CD14-positive monocyte (primary cell): Measurements from ENCODE around the gene TMTC2. TPM values are rescaled to one million over a fixed set of nuclear protein-coding genes. Genes with fewer than 3 reads are reported as not detected.

Experiments
- DNase-seq, 3 donors: peaks; one replicate each; pipeline ENCODE4 v3.0.0-alpha.2; 2011 to 2022
- H2AFZ ChIP-seq: 2 replicates; pipeline ENCODE4 v1.6.0; 2012; ENCODE audit warnings: mild to moderate bottlenecking, low read depth, low read length, inconsistent platforms; ENCODE audit not compliant: insufficient read depth, poor library complexity, severe bottlenecking
- H3K27ac ChIP-seq, 2 donors: 1 replicate in 1 of 2; 2 replicates in 1 of 2; pipeline ENCODE4 v1.5.1; 2012 to 2013; ENCODE audit warnings: low read length in 2 of 2, control low read depth in 1 of 2, inconsistent platforms in 1 of 2, low read depth in 1 of 2, mild to moderate bottlenecking in 1 of 2
- H3K27me3 ChIP-seq, 2 donors: one replicate each; pipeline versions ENCODE4 v1.6.0 to v1.6.1; 2011 to 2013; ENCODE audit warnings: low read length in 2 of 2; ENCODE audit not compliant: control insufficient read depth in 2 of 2, insufficient read depth in 2 of 2
- H3K36me3 ChIP-seq, 2 donors: replicated peaks in 1 of 2; 1 replicate in 1 of 2; 2 replicates in 1 of 2; pipeline versions ENCODE4 v1.5.1 to v1.6.1; 2012 to 2013; ENCODE audit warnings: low read length in 2 of 2, control low read depth in 1 of 2, inconsistent platforms in 1 of 2, mild to moderate bottlenecking in 1 of 2; ENCODE audit not compliant: insufficient read depth in 2 of 2, control insufficient read depth in 1 of 2
- H3K4me1 ChIP-seq, 2 donors: 1 replicate in 1 of 2; 2 replicates in 1 of 2; pipeline versions ENCODE4 v1.5.1 to v1.6.1; 2012 to 2013; ENCODE audit warnings: low read length in 2 of 2, control low read depth in 1 of 2, inconsistent platforms in 1 of 2, mild to moderate bottlenecking in 1 of 2, moderate library complexity in 1 of 2; ENCODE audit not compliant: insufficient read depth in 2 of 2, control insufficient read depth in 1 of 2
- H3K4me2 ChIP-seq: replicated peaks from 2 replicates; pipeline ENCODE3; 2012; ENCODE audit warnings: low read length, moderate library complexity, mild to moderate bottlenecking; ENCODE audit not compliant: poor library complexity, severe bottlenecking; ENCODE audit errors: extremely low read depth
- H3K4me3 ChIP-seq, 3 experiments: fragments of 200-600 bp in 1 of 3; sonication (generic) in 1 of 3; replicated peaks in 1 of 3; 1 replicate in 2 of 3; 2 replicates in 1 of 3; pipeline ENCODE4 v1.5.1; 2011 to 2013; ENCODE audit warnings: low read length in 3 of 3, mild to moderate bottlenecking in 3 of 3, control low read depth in 2 of 3, low read depth in 2 of 3, inconsistent platforms in 1 of 3, moderate library complexity in 1 of 3
- H3K79me2 ChIP-seq: 2 replicates; pipeline ENCODE4 v1.6.0; 2012; ENCODE audit warnings: mild to moderate bottlenecking, control low read depth, inconsistent platforms, low read length, moderate library complexity; ENCODE audit not compliant: insufficient read depth
- H3K9ac ChIP-seq: 2 replicates; pipeline ENCODE4 v1.6.0; 2017; ENCODE audit warnings: low read length, mild to moderate bottlenecking; ENCODE audit not compliant: insufficient read depth, poor library complexity, severe bottlenecking
- H3K9me3 ChIP-seq, 2 donors: replicated peaks in 1 of 2; 1 replicate in 1 of 2; 2 replicates in 1 of 2; pipeline versions ENCODE4 v1.5.1 to v1.6.1; 2012 to 2013; ENCODE audit warnings: low read length in 2 of 2, control low read depth in 1 of 2; ENCODE audit not compliant: control insufficient read depth in 1 of 2, insufficient read depth in 1 of 2
- H4K20me1 ChIP-seq: 2 replicates; pipeline ENCODE4 v1.6.0; 2012; ENCODE audit warnings: mild to moderate bottlenecking, low read length, control low read depth, moderate library complexity; ENCODE audit not compliant: insufficient read depth
- H3K27ac Mint-ChIP-seq, 7 donors: one replicate each; pipeline ENCODE4 v1.8.0; 2020; ENCODE audit warnings: mild to moderate bottlenecking in 7 of 7, mixed read lengths in 7 of 7, moderate library complexity in 6 of 7, inconsistent platforms in 2 of 7
- H3K27me3 Mint-ChIP-seq, 3 donors: one replicate each; pipeline ENCODE4 v1.8.0; 2021 to 2022; ENCODE audit warnings: low read depth in 3 of 3, mild to moderate bottlenecking in 3 of 3, mixed read lengths in 3 of 3, moderate library complexity in 3 of 3, inconsistent platforms in 1 of 3
- H3K36me3 Mint-ChIP-seq, 2 donors: one replicate each; pipeline ENCODE4 v1.8.0; 2020; ENCODE audit warnings: mixed read lengths in 2 of 2, inconsistent platforms in 1 of 2, mild to moderate bottlenecking in 1 of 2
- H3K4me1 Mint-ChIP-seq: one replicate; pipeline ENCODE4 v1.8.0; 2020; ENCODE audit warnings: mild to moderate bottlenecking, mixed read lengths
- H3K4me3 Mint-ChIP-seq, 2 donors: one replicate each; pipeline ENCODE4 v1.8.0; 2020; ENCODE audit warnings: mild to moderate bottlenecking in 2 of 2, mixed read lengths in 2 of 2, moderate library complexity in 1 of 2
- H3K9me3 Mint-ChIP-seq, 7 donors: one replicate each; pipeline ENCODE4 v1.8.0; 2020 to 2022; ENCODE audit warnings: mixed read lengths in 7 of 7, mild to moderate bottlenecking in 6 of 7, moderate library complexity in 6 of 7, inconsistent platforms in 2 of 7
- WGBS: methylation state at CpG from one replicate; pipeline ENCODE4 v1.1.5; 2013; ENCODE audit warnings: missing lambda C conversion rate; ENCODE audit not compliant: insufficient coverage; 5-methylcytosine and 5-hydroxymethylcytosine counted together
- intact Hi-C, 2 donors: fragments of 100-400 bp; cut with micrococcal nuclease; formaldehyde crosslinking; loops; one replicate each; pipeline versions ENCODE4 v1.15.0 to v1.15.1; 2023
- polyA plus RNA-seq, 3 donors: library from polyadenylated mRNA; depleted of rRNA in 1 of 3; unstranded in 2 of 3; stranded (reverse) in 1 of 3; fragments of 300-500 nt in 2 of 3; fragments of >200 nt in 1 of 3; fragmentation: Illumina TruSeq in 2 of 3; gene quantifications; 1 replicate in 2 of 3; 2 replicates in 1 of 3; pipeline ENCODE4 v1.2.3, GENCODE V29; 2012 to 2021
- TF ChIP-seq, protein P1 (sequence below): fragments of 200-600 bp; IDR thresholded peaks from one replicate; pipeline ENCODE4 v1.8.0; 2022; ENCODE audit warnings: antibody characterized with exemption, mild to moderate bottlenecking

Gene TMTC2
- polyA plus RNA-seq, 3 donors, result 2.5 to 15.7 (median 3.3) TPM

DNA sequence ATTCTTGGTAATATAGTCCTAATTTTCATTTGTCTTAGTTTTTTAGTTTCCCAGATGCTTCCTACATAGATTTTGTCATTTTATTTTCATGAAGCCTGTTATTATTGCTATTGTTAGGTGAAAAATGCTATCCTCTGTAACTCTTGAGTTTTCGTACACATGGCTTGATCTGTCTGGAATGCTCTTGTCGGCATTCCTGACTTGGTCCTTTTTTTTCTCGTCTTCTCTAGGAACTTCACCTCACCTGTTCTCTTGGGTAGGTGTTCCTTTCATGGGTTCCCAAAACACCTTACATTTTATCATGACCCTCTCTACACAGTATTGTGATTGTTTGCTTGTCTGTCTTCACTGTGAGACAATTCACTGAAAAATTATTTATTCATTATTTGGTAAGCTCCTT lies 267.4 kb downstream of the TMTC2 start:
- Mint-ChIP-seq H3K27ac (no peak overlapping the region), H3K9me3 (peaks cover 3 to 9% (median 3%) of the 10 kb centered on the region in 7 donors), H3K4me3 (no peak overlapping the region), H3K36me3 (peaks cover 15 to 23% of the 10 kb centered on the region in 2 donors), H3K4me1 (peaks cover 29% of the 10 kb centered on the region), H3K27me3 (no peaks in the 10 kb centered on the region)
- no peaks in the 10 kb centered on the region for H3K36me3 ChIP-seq
- no peaks in the 10 kb centered on the region for H3K79me2 ChIP-seq
- H3K4me1 ChIP-seq, result peaks cover 9 to 12% of the 10 kb centered on the region in 2 donors
- H3K4me3 ChIP-seq, result no peak overlapping the region
- H3K9ac ChIP-seq, result no peak overlapping the region
- WGBS, result no CpG with 5 or more reads among the region's 3 CpGs
- no peaks in the 10 kb centered on the region for H4K20me1 ChIP-seq
- DNase-seq, result no peak
- no peak overlapping the region for H2AFZ ChIP-seq
- no peaks in the 10 kb centered on the region for H3K9me3 ChIP-seq
- intact Hi-C loops, result no loop called here
- no peak overlapping the region for H3K4me2 ChIP-seq
- TF ChIP-seq, protein P1, sequence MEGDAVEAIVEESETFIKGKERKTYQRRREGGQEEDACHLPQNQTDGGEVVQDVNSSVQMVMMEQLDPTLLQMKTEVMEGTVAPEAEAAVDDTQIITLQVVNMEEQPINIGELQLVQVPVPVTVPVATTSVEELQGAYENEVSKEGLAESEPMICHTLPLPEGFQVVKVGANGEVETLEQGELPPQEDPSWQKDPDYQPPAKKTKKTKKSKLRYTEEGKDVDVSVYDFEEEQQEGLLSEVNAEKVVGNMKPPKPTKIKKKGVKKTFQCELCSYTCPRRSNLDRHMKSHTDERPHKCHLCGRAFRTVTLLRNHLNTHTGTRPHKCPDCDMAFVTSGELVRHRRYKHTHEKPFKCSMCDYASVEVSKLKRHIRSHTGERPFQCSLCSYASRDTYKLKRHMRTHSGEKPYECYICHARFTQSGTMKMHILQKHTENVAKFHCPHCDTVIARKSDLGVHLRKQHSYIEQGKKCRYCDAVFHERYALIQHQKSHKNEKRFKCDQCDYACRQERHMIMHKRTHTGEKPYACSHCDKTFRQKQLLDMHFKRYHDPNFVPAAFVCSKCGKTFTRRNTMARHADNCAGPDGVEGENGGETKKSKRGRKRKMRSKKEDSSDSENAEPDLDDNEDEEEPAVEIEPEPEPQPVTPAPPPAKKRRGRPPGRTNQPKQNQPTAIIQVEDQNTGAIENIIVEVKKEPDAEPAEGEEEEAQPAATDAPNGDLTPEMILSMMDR, result no peak
- no peak overlapping the region for H3K27ac ChIP-seq
- H3K27me3 ChIP-seq, result no peaks in the 10 kb centered on the region

DNA sequence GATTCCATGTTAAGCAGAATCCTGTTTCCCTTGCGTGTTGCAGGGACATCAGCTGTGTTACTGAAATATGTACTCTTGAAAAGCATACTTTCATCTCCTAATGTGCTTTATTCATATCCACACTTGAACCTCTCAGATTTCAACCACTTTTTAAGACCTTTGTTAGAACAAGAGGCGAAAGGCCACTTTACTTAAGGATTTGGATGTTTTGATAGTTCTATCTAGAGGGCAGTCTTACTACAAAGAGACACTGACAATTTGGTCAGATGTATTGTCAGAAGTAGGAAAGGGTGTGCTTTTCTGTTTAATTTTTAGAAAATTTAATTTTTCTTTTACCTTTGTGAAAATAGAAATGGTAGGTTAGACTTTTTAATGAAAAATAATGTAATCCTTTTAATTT lies 267.9 kb downstream of the TMTC2 start:
- Mint-ChIP-seq H3K36me3 (peaks cover 15 to 22% of the 10 kb centered on the region in 2 donors), H3K4me3 (no peak overlapping the region), H3K4me1 (peaks cover 30% of the 10 kb centered on the region), H3K9me3 (peaks cover 3 to 9% (median 4%) of the 10 kb centered on the region in 7 donors), H3K27ac (peak overlapping the region in 1 of 7 donors; percentile 8), H3K27me3 (no peaks in the 10 kb centered on the region)
- no peaks in the 10 kb centered on the region for H3K9me3 ChIP-seq
- no peak overlapping the region for H3K4me2 ChIP-seq
- H2AFZ ChIP-seq, result no peak overlapping the region
- no peaks in the 10 kb centered on the region for H3K27me3 ChIP-seq
- H3K79me2 ChIP-seq, result no peaks in the 10 kb centered on the region
- H4K20me1 ChIP-seq, result no peaks in the 10 kb centered on the region
- H3K9ac ChIP-seq, result no peak overlapping the region
- TF ChIP-seq, protein P1, result no peak
- DNase-seq, result no peak
- WGBS, result no CpG with 5 or more reads among the region's 2 CpGs
- intact Hi-C loops, result no loop called here
- H3K4me3 ChIP-seq, result no peak overlapping the region
- H3K27ac ChIP-seq, result no peak overlapping the region
- peaks cover 9 to 12% of the 10 kb centered on the region in 2 donors for H3K4me1 ChIP-seq
- no peaks in the 10 kb centered on the region for H3K36me3 ChIP-seq
